LNCAP (cell line): ENCODE results near the gene OOEP.

Experiments used
- TF ChIP-seq, protein P1 (sequence below): fragments of 450-650 bp; IDR thresholded peaks from 2 replicates; pipeline ENCODE4 v1.5.1; 2017; ENCODE audit warnings: mild to moderate bottlenecking

Gene OOEP

DNA sequence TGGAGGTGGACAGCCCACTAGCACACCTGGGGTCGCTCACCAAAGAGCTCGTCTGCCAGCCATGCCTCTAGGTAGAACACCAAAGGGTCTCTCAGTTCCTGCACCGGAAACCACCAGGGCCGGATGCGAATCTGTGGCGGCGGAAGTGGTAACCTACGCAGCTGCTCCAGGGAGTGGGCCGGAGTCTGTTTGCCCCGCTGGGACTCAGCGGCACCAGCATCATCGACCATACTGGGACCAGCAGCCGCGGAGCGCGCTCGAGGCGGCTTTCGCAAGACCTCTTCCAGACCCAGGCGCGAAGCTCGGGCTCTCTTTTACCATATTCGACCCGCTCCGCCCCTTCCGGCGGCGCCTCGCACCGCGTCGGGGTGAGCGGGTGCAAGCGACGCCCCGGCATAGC, at the start of gene OOEP:
TSS of gene OOEP (minus strand) at position 335 of the 400 bp plus-strand sequence. CDS start at position 230, 105 bp downstream.
- TF ChIP-seq, protein P1, sequence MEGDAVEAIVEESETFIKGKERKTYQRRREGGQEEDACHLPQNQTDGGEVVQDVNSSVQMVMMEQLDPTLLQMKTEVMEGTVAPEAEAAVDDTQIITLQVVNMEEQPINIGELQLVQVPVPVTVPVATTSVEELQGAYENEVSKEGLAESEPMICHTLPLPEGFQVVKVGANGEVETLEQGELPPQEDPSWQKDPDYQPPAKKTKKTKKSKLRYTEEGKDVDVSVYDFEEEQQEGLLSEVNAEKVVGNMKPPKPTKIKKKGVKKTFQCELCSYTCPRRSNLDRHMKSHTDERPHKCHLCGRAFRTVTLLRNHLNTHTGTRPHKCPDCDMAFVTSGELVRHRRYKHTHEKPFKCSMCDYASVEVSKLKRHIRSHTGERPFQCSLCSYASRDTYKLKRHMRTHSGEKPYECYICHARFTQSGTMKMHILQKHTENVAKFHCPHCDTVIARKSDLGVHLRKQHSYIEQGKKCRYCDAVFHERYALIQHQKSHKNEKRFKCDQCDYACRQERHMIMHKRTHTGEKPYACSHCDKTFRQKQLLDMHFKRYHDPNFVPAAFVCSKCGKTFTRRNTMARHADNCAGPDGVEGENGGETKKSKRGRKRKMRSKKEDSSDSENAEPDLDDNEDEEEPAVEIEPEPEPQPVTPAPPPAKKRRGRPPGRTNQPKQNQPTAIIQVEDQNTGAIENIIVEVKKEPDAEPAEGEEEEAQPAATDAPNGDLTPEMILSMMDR: no peak

DNA sequence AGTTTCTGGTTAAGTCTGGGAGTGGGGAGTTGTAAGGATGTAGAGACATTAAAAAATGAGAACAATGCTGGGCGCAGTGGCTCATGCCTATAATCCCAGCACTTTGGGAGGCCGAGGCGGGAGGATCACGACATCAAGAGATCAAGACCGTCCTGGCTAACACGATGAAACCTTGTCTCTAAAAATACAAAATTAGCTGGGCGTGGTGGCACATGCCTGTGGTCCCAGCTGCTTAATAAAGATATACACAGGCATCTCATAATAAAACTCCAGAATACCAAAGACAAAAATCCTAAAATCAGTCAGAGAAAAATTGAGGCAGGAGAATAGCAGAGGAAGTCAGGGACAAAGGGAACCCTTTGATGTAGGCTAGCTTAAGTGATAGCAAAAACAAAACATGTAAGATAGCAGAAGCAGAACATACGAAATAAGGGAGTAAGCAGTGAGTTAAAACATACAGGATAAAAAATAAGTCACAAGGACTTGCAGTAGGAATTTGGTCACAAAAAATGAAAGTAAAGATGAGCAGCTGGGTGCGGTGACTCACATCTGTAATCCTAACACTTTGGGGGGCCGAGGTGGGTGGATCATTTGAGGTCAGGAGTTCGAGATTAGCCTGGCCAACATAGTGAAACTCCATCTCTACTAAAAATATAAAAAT, 48.5 kb upstream of the OOEP start:
- TF ChIP-seq, protein P1: no peak

DNA sequence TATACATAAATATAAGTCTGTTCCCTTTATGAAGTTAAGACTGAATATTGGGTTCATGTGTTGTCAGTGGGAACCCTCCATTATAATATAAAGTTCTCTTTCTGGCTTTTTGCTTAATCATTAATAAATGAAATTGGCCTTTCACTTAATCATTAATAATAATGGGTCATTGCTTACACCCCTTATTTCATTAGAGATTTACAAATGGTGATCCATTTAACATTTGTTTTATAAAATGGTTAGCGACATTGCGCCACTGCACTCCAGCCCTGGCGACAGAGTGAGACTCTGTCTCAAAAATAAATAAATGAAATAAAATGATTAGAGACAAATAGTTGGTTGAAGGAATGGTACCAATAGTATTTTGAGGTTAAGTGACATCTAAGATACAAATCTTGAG, 43.4 kb upstream of the OOEP start:
- TF ChIP-seq, protein P1: no peak

DNA sequence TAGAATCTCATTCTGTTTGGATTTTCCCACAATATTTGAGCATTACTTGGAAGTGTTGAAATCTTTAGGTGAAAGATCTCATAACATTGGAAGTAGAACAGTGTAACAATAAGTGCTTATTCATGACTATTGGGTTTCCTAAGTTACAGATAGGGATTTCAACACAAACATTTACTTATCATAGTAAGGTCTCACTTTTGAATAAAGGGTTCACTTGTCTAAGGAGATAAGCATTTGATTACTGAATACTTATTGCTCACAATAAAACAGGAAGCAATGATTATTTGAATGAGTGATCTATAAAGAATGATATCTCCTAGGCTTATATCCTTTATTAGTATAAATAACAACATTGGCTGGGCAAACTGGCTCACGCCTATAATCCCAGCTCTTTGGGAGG, 39.7 kb upstream of the OOEP start:
- TF ChIP-seq, protein P1: no peak

DNA sequence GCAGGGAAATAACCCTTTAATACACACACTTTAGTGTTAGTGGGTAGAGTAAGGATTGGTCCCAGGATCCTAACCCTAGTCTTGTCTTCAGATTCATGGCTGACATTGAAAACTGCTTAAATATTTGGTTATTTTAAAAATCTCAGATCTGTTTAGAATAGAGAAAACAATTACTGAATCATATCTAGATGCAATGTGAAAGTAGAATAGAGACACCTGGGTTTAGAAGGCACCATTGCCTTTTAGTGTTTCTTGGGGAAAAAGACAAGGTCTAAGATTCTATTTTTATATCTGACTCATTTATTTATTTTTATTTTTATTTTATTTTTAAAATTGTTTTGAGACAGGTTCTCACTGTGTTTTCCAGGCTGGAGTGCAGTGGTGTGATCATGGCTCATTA, 31.0 kb upstream of the OOEP start:
- TF ChIP-seq, protein P1: no peak

DNA sequence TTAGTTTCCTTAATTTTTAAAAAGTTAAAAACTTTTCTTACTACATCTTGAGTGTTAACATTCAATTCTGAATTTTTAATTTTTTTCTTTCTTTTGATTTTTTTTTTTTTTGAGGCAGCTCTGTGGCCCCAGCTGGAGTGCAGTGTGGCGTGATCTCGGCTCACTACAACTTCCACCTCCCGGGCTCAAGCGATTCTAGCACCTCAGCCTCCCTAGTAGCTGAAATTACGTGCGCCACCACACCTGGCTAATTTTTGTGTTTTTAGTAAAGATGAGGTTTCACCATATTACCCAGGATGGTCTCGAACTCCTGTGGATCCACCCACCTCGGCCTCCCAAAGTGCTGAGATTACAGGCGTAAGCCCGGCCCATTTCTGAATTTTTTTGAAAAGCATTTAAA, 26.2 kb upstream of the OOEP start:
- TF ChIP-seq, protein P1: no peak

DNA sequence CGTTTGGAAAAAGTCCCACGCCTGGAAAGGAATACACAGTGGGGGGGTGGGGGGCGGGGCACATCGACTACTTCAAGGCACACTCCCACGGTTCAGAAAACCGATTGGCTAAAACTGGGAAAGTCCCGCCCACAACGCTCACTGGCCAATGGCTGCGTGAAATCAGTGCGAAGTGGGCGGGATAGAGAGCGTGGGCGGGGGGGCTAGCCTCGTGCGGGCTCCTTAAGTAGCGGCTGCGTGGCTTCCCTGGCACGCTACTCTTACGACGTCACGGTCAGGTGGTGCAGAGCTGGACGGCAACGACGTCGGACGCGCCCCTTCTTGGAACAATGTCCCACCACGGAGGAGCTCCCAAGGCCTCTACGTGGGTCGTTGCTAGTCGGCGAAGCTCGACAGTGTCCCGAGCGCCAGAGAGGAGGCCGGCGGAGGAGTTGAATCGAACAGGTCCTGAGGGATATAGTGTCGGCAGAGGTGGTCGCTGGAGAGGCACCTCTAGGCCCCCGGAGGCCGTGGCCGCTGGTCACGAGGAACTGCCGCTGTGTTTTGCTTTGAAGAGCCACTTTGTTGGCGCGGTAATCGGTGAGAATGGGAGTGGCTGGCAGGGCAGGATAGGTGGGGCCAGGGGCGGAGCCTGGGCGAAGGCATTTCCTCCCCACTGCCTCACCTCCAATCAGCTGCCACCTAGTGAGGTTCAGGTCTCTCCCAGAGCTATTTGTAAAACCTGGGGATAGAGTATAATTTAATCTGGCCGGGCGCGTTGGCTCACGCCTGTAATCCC, 25.1 kb upstream of the OOEP start, which contains the start of gene DDX43:
TSS of gene DDX43 (plus strand) at position 252 of the 778 bp plus-strand sequence. CDS start at position 330, 78 bp downstream.
- TF ChIP-seq, protein P1: no peak
